ENCODE measurements around the gene LRRC74A. TPM values are rescaled to one million over a fixed set of nuclear protein-coding genes. Genes with fewer than 3 reads are reported as not detected.

The LRRC74A gene
- total and polyA plus RNA-seq, 2 donors (not counting 3 experiments of a cell fraction or from before 2014, with no cell fraction given), result not detected

GRCh38 chr14:76884853-76885276, 58.7 kb downstream of the LRRC74A start:
- no peaks in the 10 kb centered on the region for H4K20me1 ChIP-seq (replicated peaks; ENCODE audit: control insufficient read depth, extremely low read depth, insufficient read depth, low read length)
- H3K9me1 ChIP-seq (replicated peaks; ENCODE audit: control insufficient read depth, extremely low read depth, insufficient read depth, low read length), result no peaks in the 10 kb centered on the region
- no peaks in the 10 kb centered on the region for H3K79me2 ChIP-seq (ENCODE audit: control insufficient read depth, insufficient read depth, low read length)
- H3K9me3 ChIP-seq (replicated peaks; ENCODE audit: control insufficient read depth, insufficient read depth, low read length), result no peaks in the 10 kb centered on the region
- ChIA-PET CTCF (interaction anchor here (1.0 to 4.8 kb wide), 5 partner anchors 9 to 184 kb away, joined by 3 to 30 read pairs (median 5); no protein-coding TSS in a partner anchor), POLR2A (no interaction called here)
- no peak overlapping the region for H3K9ac ChIP-seq (replicated peaks; ENCODE audit: extremely low read depth, insufficient read depth, low read length)
- TF ChIP-seq POLR2A (IDR thresholded peaks at IDR 0.05; ENCODE audit: low read depth, low read length), result no peak
- no peak for TF ChIP-seq POLR2AphosphoS5 (IDR thresholded peaks at IDR 0.05; ENCODE audit: insufficient read depth, low read depth, low read length)
- TF ChIP-seq, protein P1, sequence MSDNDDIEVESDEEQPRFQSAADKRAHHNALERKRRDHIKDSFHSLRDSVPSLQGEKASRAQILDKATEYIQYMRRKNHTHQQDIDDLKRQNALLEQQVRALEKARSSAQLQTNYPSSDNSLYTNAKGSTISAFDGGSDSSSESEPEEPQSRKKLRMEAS (IDR thresholded peaks at IDR 0.05; ENCODE audit: insufficient read depth, insufficient read length), result no peak
- TF ChIP-seq EZH2 (IDR thresholded peaks at IDR 0.05; ENCODE audit: borderline replicate concordance, low read depth, low read length, severe bottlenecking), result no peak
- TF ChIP-seq JUN (IDR thresholded peaks at IDR 0.05; ENCODE audit: borderline replicate concordance, insufficient read depth, insufficient read length, low read depth), result no peak
- TF ChIP-seq GATA2 (IDR thresholded peaks at IDR 0.05; ENCODE audit: insufficient read depth, insufficient read length, low read depth, low read length), result no peak
- TF ChIP-seq CTCF (IDR thresholded peaks at IDR 0.05; ENCODE audit: extremely low read depth in 1 of 2, insufficient read depth in 1 of 2, low read depth in 1 of 2, low read length in 2 of 2), result no peak
- TF ChIP-seq FOS (IDR thresholded peaks at IDR 0.05; ENCODE audit: borderline replicate concordance, insufficient read depth, low read length), result no peak
- no peak for TF ChIP-seq MYC (IDR thresholded peaks at IDR 0.05; ENCODE audit: low read depth, low read length)
- no peak for FAIRE-seq
- no peak for DNase-seq (ENCODE audit: low read depth, low spot score)
- H3K36me3 ChIP-seq (ENCODE audit: control insufficient read depth in 2 of 2, extremely low read depth in 1 of 2, insufficient read depth in 2 of 2, low read length in 2 of 2), result no peaks in the 10 kb centered on the region
- H3K4me1 ChIP-seq (ENCODE audit: control insufficient read depth, extremely low read depth, insufficient read depth, low read length), result no peaks in the 10 kb centered on the region
- H3K4me3 ChIP-seq (replicated peaks in 1 of 3; ENCODE audit: insufficient read depth in 1 of 3, low read depth in 1 of 3, low read length in 3 of 3), result no peak overlapping the region
- no peak overlapping the region for H3K4me2 ChIP-seq (ENCODE audit: insufficient read depth, low read length)
- BruUV-seq (replicated peaks), result no TSS peak
- intact Hi-C loops (cut with micrococcal nuclease), result no loop called here
- peak overlapping the region; percentile 29 for H2AFZ ChIP-seq (ENCODE audit: low read depth, low read length)
- peaks cover 13 to 15% of the 10 kb centered on the region in 2 experiments for H3K27me3 ChIP-seq (ENCODE audit: control insufficient read depth in 2 of 2, insufficient read depth in 2 of 2, low read length in 2 of 2)
- H3K27ac ChIP-seq (ENCODE audit: insufficient read depth, low read depth, low read length), result no peak overlapping the region
- dilution Hi-C loops (cut with MboI; ENCODE audit: extremely low pct_ligation_motif_present, low sequenced_read_pairs), result loop anchor here (25.0 kb wide), 1 partner anchor 202 kb away; the partner anchor contains the start of gene CIPC

All from endothelial cell of umbilical vein (primary cell).